GM21576 (cell line): ENCODE results near the gene LCLAT1.
"Not testable (repeated sequence)": the region's sequence is repeated elsewhere in the genome, so short reads cannot be mapped to it uniquely, and the experiment has no call there.

Source experiments
- ATAC-seq: cut with Tn5 transposase; IDR thresholded peaks from one replicate; pipeline ENCODE4 v1.9.1; 2021; ENCODE audit warnings: mild to moderate bottlenecking, moderate library complexity; ENCODE audit not compliant: unreplicated experiment

LCLAT1 gene

DNA sequence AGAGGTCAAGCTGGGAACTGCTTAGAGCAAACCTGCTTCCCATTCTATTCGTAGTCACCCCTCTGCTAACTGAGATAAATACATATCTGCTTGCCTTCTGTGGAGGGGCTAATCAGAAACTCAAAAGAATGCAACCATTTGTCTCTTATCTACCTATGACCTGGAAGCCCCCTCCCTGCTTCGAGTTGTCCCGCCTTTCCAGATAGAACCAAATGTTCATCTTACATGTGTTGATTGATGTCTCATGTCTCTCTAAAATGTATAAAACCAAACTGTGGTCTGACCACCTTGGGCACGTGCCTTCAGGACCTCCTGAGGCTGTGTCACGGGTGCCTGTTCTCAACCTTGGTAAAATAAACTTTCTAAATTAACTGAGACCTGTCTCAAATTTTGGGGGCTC, 66.6 kb downstream of the LCLAT1 start:
- ATAC-seq: not testable (repeated sequence)

DNA sequence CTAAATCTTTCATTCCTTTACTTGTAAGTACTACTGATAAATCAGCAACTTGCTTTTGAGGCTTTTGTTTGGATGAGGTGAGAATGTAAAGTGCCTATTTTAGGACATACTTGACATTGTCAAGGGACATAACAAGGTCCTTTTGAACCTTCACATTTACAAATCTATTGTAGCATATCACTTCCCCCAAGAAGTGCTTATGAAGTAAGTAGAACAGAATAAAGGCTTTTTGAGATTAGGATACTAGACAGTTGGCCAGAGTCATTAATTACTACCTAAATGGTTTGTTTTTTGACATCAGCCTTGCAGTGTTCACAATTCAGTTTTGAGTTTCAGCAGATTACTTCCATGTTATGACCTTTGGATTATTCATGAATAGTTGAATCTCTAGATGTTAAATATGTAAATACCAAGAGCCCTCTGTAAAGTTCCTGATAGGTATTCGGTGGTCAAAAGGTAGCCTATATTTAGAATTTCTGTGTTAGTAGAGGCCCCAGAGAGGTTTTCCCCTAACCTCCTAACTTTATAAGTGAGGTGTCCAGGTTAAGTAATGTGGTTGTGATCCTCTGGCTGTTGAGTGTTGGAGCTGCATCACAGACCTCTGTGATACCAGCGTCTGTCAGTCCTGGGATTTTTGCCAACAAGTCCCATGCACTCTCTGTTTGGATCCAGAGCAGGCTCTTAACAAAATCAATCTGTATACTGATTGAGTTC, 67.2 kb downstream of the LCLAT1 start:
- no peak for ATAC-seq

DNA sequence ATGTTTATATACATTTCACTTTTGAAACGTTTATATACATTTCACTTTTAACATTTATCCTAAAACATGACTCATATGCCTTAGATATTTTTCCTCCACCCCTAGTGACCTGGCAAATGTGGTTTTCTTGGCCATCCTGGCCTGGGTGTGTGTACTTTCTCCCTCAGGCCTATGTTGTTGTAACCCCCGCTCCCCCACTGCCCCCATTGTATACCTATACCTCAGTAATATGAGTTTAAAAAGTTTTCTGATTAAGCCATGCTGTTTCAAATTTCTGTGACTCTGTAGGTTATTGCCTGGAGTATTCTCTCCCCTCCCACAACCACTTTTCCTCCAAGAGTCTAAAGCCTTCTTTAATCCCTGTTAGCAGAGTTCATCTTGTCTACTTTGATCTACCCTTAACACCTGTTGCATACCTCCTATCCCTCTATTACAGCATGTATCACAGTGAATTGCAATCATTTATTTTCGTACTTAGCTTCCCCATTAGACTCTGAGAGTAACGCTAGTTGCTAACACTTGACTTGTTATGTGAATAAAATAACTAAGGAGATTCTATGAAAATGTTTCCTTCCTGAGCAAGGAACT, 67.9 kb downstream of the LCLAT1 start:
- no peak for ATAC-seq

DNA sequence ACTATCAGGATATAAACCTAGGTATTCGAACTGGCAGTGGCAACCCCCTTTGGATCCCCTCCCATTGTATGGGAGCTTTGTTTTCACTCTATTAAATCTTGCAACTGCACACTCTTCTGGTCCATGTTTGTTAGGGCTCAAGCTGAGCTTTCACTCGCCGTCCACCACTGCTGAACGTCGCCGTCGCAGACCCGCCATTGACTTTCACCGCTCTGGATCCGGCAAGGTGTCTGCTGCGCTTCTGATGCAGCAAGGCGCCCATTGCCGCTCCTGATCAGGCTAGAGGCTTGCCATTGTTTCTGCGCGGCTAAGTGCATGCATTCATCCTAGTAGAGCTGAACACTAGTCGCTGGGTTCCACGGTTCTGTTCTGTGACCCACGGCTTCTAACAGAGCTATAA, 69.1 kb downstream of the LCLAT1 start:
- ATAC-seq: no peak

DNA sequence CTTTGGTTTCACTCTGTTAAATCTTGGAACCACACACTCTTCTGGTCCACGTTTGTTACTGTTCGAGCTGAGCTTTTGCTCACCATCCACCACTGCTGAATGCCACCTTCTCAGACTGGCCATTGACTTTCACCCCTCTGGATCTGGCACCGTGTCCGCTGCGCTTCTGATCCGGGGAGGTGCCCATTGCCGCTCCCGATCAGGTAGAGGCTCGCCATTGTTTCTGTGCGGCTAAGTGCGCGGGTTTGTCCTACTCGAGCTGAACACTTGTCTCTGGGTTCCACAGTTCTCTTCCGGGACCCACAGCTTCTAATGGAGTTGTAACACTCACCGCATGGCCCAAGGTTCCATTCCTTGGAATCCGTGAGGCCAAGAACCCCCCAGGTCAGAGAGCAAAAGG, 72.8 kb downstream of the LCLAT1 start:
- no peak for ATAC-seq

DNA sequence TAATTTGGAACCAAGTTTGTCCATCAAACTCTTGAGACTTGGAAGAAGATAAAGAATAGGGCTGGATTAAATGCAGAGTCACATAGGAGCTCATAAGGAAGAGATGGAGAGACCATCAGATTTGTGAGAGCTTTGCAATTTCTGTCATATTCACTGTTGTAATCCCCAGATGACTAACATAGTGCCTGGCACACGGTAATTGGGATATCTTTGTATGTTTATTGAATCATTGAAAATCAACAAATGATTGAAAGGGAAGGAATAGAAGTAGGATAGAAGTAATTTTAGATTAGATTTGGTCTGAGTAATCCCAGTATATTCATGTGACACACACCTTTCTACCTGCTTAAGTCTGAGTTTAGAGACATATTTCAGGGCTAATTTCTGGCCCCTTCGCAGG, 75.4 kb downstream of the LCLAT1 start:
- no peak for ATAC-seq

DNA sequence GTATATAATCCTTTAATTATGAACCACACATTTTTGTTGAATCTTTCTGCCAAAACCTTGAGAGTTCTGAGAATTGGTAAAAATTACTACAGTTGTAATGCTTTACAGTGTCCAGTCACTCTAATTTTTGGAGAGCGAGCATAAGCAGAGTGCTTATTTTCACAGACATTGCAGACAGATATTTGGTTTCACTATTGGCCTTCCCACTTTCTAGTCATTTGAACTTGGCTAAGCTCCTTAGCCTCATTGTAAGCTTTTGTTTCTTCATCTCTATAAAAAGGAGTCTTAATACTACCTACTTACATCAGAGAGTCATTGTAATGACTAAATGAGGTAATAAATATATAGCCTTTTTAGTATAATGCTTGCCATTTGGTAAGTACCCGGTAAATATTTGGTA, 80.4 kb downstream of the LCLAT1 start:
- ATAC-seq: no peak

DNA sequence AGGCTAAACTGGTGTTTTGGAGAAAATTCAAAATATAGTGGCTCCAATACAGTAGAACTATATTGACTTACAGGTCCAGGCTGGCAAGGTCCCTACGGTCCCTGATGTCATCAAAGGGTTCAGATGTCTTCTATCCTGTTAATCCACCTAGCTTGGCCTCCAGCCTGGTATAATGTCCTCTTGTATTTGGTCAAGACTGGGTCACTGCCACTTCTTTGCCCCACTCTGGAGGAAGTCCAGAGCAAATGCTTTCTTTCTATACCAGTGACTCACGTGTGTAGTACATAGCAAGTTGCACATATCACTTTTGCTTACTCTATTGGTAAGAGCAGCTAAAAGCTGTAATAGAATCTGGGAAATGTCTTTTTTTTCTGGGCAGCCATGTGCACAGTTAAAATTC, 80.8 kb downstream of the LCLAT1 start:
- ATAC-seq: no peak

DNA sequence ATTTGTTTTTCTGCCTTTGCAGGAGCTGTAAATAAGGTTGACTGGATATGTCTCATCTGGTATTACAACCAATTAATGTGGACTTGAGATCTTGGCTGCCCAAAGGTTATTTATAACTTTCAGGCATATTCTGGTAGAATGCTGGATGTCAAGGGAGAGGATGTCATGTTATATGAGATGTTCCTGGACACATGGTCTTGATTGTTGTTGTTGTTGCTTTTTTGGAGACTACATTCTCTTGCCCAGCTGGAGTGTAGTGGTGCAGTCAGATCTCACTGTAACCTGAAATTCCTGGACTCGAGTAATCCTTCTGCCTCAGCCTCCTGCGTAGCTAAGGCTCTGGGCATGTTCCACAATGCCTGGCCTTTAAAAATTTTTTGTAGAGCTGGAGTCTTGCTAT, 83.3 kb downstream of the LCLAT1 start:
- ATAC-seq: no peak

DNA sequence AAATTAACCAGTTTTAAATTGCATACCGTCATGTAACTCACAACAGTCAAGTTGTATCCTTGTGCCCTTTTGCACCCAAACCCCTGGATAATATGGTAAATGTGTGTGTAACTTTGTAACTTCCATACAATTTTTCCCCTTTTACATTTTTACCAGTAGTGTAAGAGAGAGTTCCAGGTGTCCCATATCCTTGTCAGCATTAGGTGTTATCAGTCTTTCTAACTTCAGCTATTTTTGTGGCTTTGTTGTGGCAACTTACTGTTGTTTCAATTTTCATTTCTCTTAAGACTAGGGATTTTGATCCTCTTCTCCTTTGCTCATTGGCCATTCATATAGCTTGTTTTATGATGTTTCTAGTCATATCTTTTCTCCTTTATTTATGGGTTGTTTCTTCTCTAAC, 94.6 kb downstream of the LCLAT1 start:
- no peak for ATAC-seq

DNA sequence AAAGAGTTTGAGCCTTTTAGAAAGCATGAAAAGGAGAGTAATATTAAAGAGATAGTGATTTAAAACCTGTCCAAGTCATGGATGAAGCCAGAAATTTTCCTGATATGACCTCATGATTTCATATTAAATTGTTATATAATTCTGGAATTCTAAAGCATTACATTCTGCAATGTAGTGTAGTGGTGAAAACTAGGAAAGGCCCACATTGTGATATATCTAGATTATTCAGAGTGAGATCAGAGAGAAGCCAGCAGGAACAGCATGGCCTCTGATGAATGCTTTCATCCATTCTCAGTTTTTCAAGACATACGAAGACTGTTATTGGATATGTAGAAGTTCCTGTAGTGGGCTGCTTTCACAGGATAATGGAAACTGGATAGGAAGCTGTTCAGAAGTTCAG, 98.8 kb downstream of the LCLAT1 start:
- no peak for ATAC-seq

DNA sequence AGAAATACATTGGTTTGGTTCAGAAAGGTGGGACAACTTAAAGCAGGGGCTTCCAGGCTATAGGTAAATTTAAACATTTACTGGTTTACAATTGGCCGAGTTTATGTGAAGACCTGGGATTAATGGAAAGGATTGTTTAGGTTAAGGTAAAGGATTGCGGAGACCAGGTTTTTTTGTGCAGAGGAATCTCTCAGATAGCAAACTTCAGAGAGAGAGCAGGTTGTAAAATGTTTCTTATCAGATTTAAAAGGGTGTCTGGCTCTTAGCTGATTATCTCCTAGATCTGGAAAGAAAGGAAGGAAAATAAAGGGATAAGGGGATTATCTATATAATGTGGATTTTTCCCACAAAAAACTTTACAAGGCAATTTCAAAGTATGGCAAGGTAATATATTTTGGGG, 101.3 kb downstream of the LCLAT1 start:
- no peak for ATAC-seq

DNA sequence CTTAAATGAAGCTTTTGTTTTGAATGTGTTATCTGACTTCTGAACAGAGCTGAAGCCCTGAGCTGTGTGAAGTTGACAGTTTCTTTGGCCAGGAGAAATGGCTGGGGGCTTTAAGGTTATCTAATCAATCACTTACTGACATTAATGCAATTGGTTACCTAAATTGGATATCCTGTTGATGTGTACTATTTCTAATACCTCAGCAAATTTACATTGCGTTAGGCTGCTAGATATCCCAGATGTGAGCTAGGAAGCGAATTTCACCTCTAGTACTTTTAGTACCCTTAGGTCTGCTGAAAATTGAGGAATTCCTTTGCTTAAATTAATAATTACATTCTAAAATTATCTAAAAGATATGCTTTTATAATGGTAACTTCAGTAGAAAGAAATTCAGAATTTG, 102.0 kb downstream of the LCLAT1 start:
- ATAC-seq: no peak

DNA sequence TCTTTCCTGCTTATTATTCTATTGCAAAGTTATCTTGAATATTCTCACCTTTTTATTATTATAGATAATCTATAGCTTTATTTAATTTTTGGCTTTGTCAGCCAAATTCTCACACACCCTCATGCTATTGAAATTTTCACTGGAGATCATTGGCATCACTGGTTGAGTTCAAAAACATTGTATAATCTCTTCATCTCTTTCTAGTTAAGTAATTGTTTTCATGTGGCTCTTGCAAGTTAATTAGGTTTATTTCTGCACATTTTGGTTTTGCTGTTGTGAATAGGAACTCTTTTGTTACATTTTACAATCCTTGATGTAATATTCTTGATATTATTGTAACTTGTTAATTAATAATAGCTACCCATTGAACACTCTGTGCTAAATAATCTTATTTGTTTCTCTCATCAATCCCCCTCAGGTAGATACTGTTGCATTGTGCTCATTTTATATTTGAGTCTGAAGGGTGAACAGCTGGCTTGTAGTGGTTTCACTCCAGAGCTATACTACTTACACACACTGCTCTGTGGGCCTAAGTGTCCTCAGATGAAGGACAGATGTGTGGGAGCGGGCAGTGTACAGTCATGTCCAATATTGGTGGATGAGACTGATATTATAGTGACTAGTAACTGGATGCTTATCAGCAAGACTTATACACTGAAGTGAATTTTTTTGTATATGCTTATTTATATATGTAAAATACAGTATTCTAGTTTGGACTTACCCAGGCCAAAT, 112.7 kb downstream of the LCLAT1 start:
- ATAC-seq: no peak

DNA sequence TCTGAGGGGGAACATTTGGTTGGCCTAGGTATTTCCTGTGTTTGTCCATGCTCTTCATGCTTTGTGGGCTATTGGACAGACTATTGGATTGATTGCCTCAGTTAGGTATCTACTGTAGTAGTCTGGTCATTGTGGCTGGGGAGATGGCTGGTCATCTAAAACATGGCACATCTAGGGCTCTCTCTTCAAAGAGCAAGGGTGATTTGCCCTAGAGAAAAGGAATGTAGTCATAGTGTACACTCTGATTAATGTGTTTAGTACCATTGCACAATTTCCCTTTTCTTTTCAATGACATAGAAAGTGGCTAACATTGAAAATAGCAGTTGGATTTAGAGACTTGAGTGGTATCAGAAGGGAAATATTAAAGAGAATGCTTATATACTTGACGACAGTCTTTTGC, 114.3 kb downstream of the LCLAT1 start:
- ATAC-seq: no peak

DNA sequence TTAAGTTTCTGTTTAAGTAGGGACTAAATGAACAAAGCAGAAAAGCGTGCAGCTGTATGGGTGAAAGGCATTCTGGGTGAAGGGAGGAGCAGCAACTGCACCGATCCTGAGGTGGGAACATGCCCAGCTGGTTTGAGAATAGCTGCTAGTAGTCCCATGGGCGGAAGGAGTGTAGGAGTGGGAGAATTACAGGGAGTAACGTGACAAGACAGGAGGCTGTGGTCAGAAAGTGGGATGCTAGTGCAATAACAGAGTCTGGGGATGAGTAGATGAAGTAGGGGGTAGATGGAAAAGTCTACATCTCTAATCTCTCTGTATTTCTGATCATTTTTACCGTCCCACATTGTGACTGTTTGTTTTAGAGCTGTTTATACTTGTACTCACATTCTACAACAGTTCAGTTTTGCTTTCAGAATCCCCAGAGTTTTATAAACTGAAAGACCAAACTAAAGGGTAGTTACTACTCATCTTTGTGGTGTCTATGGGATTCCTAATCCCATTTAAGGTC, 118.9 kb downstream of the LCLAT1 start:
- no peak for ATAC-seq

DNA sequence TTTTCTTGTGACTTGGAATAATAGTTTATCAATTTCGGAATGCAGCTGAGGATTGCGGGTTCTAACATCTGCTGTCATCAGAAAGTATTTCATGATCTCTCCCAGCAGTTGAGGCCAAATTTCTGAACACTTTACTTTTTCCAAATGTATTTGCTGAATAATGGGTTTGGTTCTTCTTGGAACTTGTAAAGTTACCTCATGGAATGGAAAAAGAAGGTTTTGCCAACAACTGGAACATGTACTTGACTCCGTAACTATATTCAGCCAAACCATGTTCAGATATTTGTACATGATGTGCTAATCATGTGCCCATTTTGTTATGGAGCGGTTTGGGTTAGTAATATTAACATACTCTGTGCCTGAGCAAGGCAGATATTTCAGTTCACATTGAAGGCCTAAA, 119.6 kb downstream of the LCLAT1 start:
- ATAC-seq: no peak

DNA sequence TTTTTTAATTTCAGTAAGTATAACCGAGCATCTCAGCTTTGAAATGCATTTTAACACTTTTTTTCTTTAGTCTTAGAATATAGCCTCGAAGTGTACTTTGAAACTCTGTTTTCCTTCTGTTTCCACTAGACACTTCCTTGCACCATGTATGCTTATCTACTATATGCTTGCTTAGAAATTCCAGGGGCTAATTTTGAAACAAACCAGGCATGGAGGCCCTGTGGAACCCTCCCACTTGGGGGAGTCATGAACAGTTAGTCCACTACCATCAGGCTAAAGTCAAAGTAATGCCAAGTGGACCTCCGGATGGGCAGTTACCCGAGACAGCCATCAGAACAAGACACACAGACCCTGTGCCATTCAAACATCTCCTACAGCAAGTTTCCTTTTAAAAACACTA, 120.3 kb downstream of the LCLAT1 start:
- no peak for ATAC-seq

DNA sequence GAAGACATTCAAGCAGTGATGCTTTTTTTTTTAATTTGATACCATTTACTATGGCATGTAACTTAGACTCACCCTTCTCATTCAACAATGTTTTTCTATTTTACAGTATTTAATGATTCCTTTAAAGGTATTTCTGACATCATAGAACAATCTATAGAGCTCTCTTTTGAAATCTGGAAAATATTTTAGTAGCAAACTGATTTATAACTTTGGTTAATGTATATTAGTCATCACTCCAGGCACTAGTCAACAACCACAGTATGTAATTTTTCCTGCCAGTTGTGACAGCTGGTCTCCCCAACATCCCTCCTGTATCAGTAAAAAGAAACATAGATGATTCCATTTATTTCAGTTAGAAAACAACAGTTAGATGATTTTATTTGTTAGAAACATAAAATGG, 122.9 kb downstream of the LCLAT1 start:
- no peak for ATAC-seq

DNA sequence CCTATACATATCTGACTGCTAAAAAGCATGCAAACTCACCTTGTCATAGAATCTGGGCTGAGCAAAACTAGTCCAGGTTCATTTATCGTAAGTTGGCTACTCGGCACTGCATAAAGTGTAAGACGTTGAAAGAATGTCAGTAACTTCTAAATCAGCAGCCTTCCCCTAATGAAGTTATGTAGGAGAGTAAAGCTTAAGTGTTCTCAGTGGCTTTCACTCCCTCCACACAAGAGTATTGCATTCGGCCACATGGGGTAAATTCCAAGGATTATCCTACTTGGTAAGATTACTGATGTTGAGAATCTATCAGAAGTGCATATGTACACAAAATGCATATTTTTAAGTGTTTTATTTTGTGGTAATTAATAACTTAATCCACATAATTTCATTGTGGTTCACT, 130.1 kb downstream of the LCLAT1 start:
- ATAC-seq: no peak

DNA sequence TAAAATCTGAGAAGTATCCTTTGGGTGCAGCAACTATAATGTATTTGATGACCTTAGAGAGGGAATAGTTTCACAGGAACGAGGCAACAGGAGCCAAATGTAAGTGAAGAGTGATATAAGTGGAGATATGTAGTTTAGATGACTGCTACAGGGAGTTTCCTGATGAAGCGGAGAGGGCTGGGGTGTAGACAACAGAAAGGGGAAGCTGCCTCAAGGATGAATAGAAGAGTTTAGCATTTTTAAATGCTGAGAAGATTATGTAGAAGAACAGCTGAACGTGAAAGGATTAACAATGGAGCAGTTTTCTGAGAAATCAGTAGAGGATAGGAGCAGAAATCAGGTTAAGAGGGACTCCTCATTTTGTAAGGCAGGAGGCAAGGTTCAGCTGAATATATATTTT, 133.3 kb downstream of the LCLAT1 start:
- no peak for ATAC-seq

DNA sequence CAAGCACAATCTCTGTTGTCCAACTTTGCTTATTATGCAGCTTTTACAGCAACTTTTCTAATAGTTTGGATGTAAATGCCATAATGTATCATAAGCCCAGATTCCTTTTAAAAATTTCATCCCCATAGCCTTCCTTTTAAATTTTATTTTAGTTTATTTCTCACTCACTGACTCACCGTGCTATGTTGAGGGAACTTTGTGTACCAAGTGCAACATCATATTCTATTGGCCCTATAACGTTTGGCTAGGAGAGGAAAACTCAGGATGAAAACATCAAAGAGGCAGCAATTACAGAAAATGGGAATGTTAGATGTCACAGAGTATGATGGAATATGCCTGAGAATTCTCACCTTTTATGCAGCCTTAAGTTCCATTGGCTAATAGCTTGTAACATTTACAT, 135.5 kb downstream of the LCLAT1 start:
- no peak for ATAC-seq
